Measurements from ENCODE around the gene KRTAP10-6. TPM values are rescaled to one million over a fixed set of nuclear protein-coding genes. Genes with fewer than 3 reads are reported as not detected.

Gene KRTAP10-6
- total RNA-seq, 3 donors from 2014 or later = not detected

DNA sequence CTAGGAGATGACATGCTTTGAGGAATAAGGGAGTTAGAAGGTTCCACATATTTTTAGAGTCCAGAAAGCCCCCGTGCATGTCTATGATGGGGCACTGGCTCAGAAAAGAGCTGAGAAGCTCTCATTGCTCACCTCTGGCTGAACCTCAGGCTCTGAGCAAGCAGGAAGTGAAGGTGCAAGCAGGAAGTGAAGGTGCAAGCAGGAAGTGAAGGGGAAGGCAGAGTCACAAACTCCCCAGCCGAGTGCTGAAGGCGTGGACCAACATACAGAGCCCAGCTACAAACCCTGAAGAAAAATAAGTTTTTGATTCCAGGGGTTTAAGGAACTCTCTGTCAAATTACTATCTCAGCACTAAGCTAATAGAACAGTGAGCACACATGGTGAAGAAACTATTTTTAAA, 26.6 kb upstream of the KRTAP10-6 start:
- Histone ChIP-seq H3K27me3 (peaks cover 0 to 33% of the 10 kb centered on the region in 2 donors), H3K4me1 (no peaks in the 10 kb centered on the region), H3K4me3 (no peak overlapping the region), H3K36me3 (no peaks in the 10 kb centered on the region), H3K9me3 (peaks cover 3 to 25% of the 10 kb centered on the region in 2 donors), H3K27ac (no peak overlapping the region)
- intact Hi-C loops (cut with DNase I; ENCODE audit: low total_unique reads) = no loop called here
- TF ChIP-seq CTCF (IDR thresholded peaks at IDR 0.05) (no peak), POLR2AphosphoS5 (IDR thresholded peaks at IDR 0.05) (no peak), POLR2A (IDR thresholded peaks at IDR 0.05) (no peak)
- no peak for DNase-seq (ENCODE audit: low spot score in 2 of 2)

DNA sequence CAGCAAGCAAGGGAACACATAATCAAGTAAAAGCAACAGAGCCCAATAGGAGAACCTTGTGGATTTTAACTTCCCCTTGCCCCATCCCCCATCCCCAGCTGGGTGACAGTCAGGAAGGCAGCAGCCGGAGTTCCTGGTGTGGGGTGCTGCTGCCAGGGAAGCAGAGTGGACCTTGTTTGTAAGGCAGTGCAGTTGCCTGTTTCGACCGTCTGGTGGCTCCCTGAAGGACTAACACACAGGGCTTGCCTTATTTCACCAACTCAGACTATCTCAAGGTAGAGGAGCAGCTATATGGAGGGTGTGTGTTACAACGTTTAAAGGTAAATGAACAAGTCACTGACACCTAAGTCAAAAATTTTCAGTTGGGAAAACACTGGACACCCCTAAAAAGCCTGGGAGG, 26.2 kb upstream of the KRTAP10-6 start:
- no peak overlapping the region for H3K4me3 ChIP-seq
- no peak for DNase-seq (ENCODE audit: low spot score in 2 of 2)
- H3K27me3 ChIP-seq = peaks cover 0 to 36% of the 10 kb centered on the region in 2 donors
- TF ChIP-seq CTCF (IDR thresholded peaks at IDR 0.05) (no peak), POLR2AphosphoS5 (IDR thresholded peaks at IDR 0.05) (no peak), POLR2A (IDR thresholded peaks at IDR 0.05) (no peak)
- intact Hi-C loops (cut with DNase I; ENCODE audit: low total_unique reads) = no loop called here
- H3K4me1 ChIP-seq = no peaks in the 10 kb centered on the region
- H3K27ac ChIP-seq = no peak overlapping the region
- H3K36me3 ChIP-seq = no peaks in the 10 kb centered on the region
- H3K9me3 ChIP-seq = peaks cover 2 to 21% of the 10 kb centered on the region in 2 donors

- intact Hi-C loops (cut with DNase I; ENCODE audit: low total_unique reads) = no loop called here
- H3K9me3 ChIP-seq = peaks cover 3 to 12% of the 10 kb centered on the region in 2 donors
- H3K27me3 ChIP-seq = peaks cover 0 to 36% of the 10 kb centered on the region in 2 donors
- H3K36me3 ChIP-seq = no peaks in the 10 kb centered on the region
- TF ChIP-seq POLR2AphosphoS5 (IDR thresholded peaks at IDR 0.05) (no peak), CTCF (IDR thresholded peaks at IDR 0.05) (no peak), POLR2A (IDR thresholded peaks at IDR 0.05) (no peak)
- no peak for DNase-seq (ENCODE audit: low spot score in 2 of 2)
- no peak overlapping the region for H3K4me3 ChIP-seq
- H3K4me1 ChIP-seq = no peaks in the 10 kb centered on the region
- no peak overlapping the region for H3K27ac ChIP-seq
These were observed 24.8 kb upstream of the KRTAP10-6 start for GRCh38 chr21:44617071-44617501.

- no peak for TF ChIP-seq CTCF (IDR thresholded peaks at IDR 0.05)
- Histone ChIP-seq H3K4me3 (no peak overlapping the region), H3K27me3 (peaks cover 0 to 36% of the 10 kb centered on the region in 2 donors), H3K9me3 (peaks cover 9 to 18% of the 10 kb centered on the region in 2 donors), H3K27ac (no peak overlapping the region), H3K36me3 (no peaks in the 10 kb centered on the region), H3K4me1 (no peaks in the 10 kb centered on the region)
- intact Hi-C loops (cut with DNase I; ENCODE audit: low total_unique reads) = no loop called here
- no peak for DNase-seq (ENCODE audit: low spot score in 2 of 2)
These were observed 24.3 kb upstream of the KRTAP10-6 start for GRCh38 chr21:44616591-44616926.

DNA sequence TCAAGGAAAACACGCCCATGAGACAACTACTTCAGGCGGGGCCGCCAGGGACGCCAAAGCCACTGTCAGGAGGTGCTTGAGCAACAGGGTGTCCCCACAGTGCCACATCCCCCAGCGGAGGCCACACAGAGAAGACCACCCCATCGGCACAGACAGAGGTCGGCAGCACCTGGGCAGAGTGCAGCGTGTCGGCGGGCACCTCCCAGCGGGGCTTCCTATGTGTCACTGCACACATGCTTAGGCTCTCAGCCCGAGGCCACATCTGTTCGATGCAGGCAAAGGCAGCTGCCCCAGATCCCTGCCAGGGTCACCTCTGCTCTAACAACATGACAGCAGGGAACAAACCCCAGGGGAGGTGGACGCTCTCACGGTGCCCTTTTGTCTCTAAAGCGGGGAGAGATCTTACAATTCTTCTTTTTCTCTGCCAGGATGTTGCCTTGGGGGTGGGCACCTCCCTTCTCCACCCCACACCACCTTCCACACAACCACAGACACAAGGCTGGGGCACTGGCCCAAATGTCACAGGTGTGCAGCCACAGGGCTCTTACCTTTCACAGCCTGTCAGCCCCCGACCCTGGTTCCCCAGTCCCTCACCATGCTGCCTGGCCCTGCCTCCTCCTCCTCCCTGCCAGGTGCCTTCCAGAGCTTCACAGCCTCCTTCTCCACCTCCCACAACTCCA, 23.7 kb upstream of the KRTAP10-6 start:
- H3K4me1 ChIP-seq = no peaks in the 10 kb centered on the region
- H3K27ac ChIP-seq = no peak overlapping the region
- peaks cover 12 to 22% of the 10 kb centered on the region in 2 donors for H3K9me3 ChIP-seq
- DNase-seq (ENCODE audit: low spot score in 2 of 2) = no peak
- no peak for TF ChIP-seq POLR2A (IDR thresholded peaks at IDR 0.05)
- TF ChIP-seq POLR2AphosphoS5 (IDR thresholded peaks at IDR 0.05) = no peak
- TF ChIP-seq CTCF (IDR thresholded peaks at IDR 0.05) = no peak
- no peak overlapping the region for H3K4me3 ChIP-seq
- H3K36me3 ChIP-seq = no peaks in the 10 kb centered on the region
- intact Hi-C loops (cut with DNase I; ENCODE audit: low total_unique reads) = no loop called here
- H3K27me3 ChIP-seq = peaks cover 0 to 36% of the 10 kb centered on the region in 2 donors
